ENCODE results near the gene AMMECR1. TPM values are rescaled to one million over a fixed set of nuclear protein-coding genes. Genes with fewer than 3 reads are reported as not detected.

AMMECR1 gene
- total RNA-seq, 2 donors from 2014 or later = 1.7 to 2.5 TPM

DNA sequence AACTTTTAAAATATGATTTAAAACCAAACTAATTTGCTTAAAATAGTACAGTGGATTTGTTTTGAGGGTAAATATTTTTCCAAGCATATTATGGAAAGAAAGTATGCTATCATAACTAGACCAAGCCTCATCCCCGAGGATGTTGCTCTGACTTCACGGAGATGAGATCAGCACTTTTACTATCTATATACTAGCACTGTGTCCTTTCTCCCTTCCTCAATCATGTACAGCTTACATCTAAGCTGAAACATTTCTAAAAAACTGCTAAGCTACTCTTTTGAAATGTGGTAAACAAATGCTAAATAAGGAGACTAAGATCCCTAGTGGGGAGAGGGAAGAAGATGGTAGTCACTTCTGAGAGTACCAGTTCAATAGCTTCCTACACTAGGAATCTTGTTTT is 23.8 kb downstream of the AMMECR1 start:
- Histone ChIP-seq H3K4me3 (no peak overlapping the region), H3K27me3 (no peaks in the 10 kb centered on the region), H3K9me3 (peaks cover 0 to 11% of the 10 kb centered on the region in 2 donors), H3K4me1 (no peaks in the 10 kb centered on the region), H3K27ac (no peak overlapping the region), H3K36me3 (no peaks in the 10 kb centered on the region)
- DNase-seq (ENCODE audit: low spot score) = no peak
- TF ChIP-seq, protein P1, sequence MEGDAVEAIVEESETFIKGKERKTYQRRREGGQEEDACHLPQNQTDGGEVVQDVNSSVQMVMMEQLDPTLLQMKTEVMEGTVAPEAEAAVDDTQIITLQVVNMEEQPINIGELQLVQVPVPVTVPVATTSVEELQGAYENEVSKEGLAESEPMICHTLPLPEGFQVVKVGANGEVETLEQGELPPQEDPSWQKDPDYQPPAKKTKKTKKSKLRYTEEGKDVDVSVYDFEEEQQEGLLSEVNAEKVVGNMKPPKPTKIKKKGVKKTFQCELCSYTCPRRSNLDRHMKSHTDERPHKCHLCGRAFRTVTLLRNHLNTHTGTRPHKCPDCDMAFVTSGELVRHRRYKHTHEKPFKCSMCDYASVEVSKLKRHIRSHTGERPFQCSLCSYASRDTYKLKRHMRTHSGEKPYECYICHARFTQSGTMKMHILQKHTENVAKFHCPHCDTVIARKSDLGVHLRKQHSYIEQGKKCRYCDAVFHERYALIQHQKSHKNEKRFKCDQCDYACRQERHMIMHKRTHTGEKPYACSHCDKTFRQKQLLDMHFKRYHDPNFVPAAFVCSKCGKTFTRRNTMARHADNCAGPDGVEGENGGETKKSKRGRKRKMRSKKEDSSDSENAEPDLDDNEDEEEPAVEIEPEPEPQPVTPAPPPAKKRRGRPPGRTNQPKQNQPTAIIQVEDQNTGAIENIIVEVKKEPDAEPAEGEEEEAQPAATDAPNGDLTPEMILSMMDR (IDR thresholded peaks at IDR 0.05) = no peak

DNA sequence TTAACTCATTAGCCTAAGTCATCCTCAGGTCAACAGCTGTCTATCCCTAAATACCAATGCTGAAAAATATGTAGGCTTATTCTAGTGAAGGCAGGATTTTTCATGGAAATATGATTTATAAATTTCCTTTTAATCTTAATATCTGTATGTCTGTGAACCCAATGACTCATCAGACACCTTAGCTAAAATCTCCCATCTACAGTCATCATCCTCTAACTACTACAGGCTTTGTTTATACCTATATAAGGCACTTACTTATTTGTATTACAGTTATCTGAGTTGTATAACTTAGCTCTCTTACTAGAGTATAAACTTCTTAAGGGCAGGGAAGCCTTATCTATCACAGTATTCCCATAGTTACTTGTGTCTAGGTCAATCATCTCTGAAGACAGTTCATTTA is 24.2 kb downstream of the AMMECR1 start:
- Histone ChIP-seq H3K27ac (no peak overlapping the region), H3K9me3 (peaks cover 0 to 11% of the 10 kb centered on the region in 2 donors), H3K4me1 (no peaks in the 10 kb centered on the region), H3K36me3 (no peaks in the 10 kb centered on the region), H3K4me3 (no peak overlapping the region), H3K27me3 (no peaks in the 10 kb centered on the region)
- no peak for DNase-seq (ENCODE audit: low spot score)
- TF ChIP-seq, protein P1 (IDR thresholded peaks at IDR 0.05) = no peak

DNA sequence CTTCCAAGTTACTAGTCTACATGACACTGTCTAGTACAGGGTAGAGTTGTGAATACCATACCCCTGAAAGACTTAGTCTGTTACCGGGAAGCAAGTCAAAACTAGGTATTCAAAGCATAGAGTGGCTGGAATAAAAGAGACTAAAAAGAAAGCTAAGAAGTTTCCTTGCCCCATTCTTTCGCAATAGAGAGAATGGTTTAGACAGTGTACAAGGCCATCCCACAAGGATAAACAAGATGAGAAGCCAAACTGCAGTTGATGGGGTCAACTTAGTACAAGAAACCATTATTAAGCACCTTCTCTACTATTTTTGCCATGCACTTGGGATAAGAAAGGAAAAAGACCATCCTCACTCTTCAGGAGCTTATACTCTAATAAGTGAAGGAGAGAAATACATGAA is 30.3 kb downstream of the AMMECR1 start:
- no peaks in the 10 kb centered on the region for H3K4me1 ChIP-seq
- no peak for DNase-seq (ENCODE audit: low spot score)
- H3K27me3 ChIP-seq = no peaks in the 10 kb centered on the region
- no peaks in the 10 kb centered on the region for H3K9me3 ChIP-seq
- H3K36me3 ChIP-seq = no peaks in the 10 kb centered on the region
- TF ChIP-seq, protein P1 (IDR thresholded peaks at IDR 0.05) = no peak
- H3K4me3 ChIP-seq = no peak overlapping the region
- H3K27ac ChIP-seq = no peak overlapping the region

DNA sequence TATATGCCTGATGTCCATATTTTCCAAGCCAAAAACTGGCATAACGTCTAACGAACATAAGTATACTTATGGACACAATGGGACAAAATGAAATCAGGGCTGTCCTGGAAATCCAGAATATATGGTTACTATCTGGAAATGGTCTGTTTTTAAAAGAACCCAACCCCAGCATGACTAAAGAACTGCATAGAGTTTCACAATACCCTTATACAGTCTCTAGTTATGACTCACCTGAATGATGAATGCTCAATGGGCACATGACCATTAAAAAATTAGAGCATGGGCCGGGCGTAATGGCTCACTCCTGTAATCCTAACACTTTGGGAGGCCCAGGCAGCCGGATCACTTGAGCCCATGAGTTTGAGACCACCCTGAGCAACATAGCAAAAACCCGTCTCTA is 31.8 kb downstream of the AMMECR1 start:
- H3K27ac ChIP-seq = no peak overlapping the region
- TF ChIP-seq, protein P1 (IDR thresholded peaks at IDR 0.05) = no peak

DNA sequence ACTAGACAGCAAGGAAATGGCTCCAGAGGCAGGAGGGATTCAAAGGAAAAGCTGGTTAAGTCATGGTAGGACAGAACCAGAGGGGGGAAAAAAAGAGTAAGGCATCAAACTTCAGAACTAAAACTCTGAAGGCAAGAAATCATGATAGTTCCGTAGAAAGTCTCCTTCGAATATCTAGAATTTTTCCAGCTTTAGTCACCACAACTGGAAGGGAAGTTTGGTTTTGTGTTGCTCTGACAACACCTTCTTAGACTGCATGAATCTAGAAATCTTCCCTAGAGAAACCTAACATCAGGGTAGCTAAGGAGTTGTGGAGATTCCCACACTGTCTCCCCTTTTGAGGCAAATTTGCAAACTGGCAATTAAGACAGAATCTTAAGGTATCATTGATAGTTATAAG is 33.7 kb downstream of the AMMECR1 start:
- Histone ChIP-seq H3K9me3 (no peaks in the 10 kb centered on the region), H3K4me1 (no peaks in the 10 kb centered on the region), H3K36me3 (no peaks in the 10 kb centered on the region), H3K27me3 (no peaks in the 10 kb centered on the region), H3K27ac (no peak overlapping the region), H3K4me3 (no peak overlapping the region)
- DNase-seq (ENCODE audit: low spot score) = no peak
- TF ChIP-seq, protein P1 (IDR thresholded peaks at IDR 0.05) = no peak

More for the DNA sequence above, 31.8 kb downstream of the AMMECR1 start:
- Histone ChIP-seq H3K27me3 (no peaks in the 10 kb centered on the region), H3K4me3 (no peak overlapping the region), H3K4me1 (no peaks in the 10 kb centered on the region), H3K36me3 (no peaks in the 10 kb centered on the region), H3K9me3 (no peaks in the 10 kb centered on the region)
- no peak for DNase-seq (ENCODE audit: low spot score)

DNA sequence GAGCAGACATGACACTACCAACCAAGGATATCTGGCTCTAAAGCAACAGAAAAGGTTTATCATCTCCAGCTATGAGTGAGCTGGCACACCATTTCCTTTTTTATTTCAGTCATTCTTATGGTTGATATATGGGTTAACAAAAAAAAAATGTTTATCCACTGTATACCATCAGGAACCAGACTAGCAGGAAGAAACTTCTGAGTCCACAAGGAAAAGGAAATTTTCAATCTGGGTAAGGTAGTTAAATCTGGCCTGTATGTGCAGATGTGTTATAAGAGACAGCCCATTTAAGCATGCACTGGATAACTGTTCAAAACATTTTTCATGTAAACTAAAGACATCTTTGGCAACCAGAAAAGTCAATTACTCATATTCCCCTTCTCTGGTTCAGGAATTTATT is 35.0 kb downstream of the AMMECR1 start:
- Histone ChIP-seq H3K4me1 (no peaks in the 10 kb centered on the region), H3K9me3 (no peaks in the 10 kb centered on the region), H3K4me3 (no peak overlapping the region), H3K27ac (no peak overlapping the region), H3K36me3 (no peaks in the 10 kb centered on the region), H3K27me3 (no peaks in the 10 kb centered on the region)
- DNase-seq (ENCODE audit: low spot score) = no peak
- TF ChIP-seq, protein P1 (IDR thresholded peaks at IDR 0.05) = no peak
